ENCODE results near the gene MRPL14. TPM values are rescaled to one million over a fixed set of nuclear protein-coding genes. Genes with fewer than 3 reads are reported as not detected.

Gene MRPL14
- total and polyA plus RNA-seq, 12 donors = 29.9 to 89.7 (median 41.4) TPM

DNA sequence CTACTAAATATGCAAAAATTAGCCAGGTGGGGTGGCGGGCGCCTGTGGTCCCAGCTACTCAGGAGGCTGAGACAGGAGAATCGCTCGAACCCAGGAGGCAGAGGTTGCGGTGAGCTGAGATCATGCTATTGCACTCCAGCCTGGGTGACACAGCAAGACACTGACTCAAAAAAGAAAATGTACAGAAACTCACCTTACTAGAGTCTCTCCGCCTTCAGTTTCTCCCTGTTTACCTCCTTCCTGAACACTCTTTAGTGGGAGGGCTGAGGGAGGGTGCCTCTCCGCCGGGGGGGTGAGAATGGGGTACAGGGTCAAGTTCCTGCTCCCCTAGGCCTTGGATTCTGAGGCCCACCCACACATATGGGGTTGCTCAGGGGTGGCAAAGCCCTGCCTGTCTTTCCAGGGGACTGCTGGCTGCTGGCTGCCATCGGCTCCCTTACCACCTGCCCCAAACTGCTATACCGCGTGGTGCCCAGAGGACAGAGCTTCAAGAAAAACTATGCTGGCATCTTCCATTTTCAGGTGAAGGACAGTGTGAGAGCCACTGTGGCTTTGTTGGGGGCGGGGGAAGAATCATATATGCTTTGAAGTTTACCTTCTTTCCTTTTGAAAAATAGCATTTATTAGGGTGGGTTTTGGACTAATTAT lies 44.8 kb upstream of the MRPL14 start:
- 82 to 87% methylated on average over 12 of the region's 12 CpGs for WGBS, 2 donors
- H3K27ac ChIP-seq = no peak overlapping the region
- intact Hi-C loops (cut with DNase I) = loop anchor here (1.0 to 10.0 kb wide), 11 partner anchors 45 to 167 kb away; partner anchors contain the start of genes MYMX (in 3 of the 10) and SLC35B2 (in 2 of the 10)
- H3K27me3 ChIP-seq = no peaks in the 10 kb centered on the region
- no peak overlapping the region for H3K4me3 ChIP-seq
- no peaks in the 10 kb centered on the region for H3K9me3 ChIP-seq
- TF ChIP-seq, protein P1, sequence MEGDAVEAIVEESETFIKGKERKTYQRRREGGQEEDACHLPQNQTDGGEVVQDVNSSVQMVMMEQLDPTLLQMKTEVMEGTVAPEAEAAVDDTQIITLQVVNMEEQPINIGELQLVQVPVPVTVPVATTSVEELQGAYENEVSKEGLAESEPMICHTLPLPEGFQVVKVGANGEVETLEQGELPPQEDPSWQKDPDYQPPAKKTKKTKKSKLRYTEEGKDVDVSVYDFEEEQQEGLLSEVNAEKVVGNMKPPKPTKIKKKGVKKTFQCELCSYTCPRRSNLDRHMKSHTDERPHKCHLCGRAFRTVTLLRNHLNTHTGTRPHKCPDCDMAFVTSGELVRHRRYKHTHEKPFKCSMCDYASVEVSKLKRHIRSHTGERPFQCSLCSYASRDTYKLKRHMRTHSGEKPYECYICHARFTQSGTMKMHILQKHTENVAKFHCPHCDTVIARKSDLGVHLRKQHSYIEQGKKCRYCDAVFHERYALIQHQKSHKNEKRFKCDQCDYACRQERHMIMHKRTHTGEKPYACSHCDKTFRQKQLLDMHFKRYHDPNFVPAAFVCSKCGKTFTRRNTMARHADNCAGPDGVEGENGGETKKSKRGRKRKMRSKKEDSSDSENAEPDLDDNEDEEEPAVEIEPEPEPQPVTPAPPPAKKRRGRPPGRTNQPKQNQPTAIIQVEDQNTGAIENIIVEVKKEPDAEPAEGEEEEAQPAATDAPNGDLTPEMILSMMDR (IDR thresholded peaks at IDR 0.05) = no peak
- peak in 1 of 8 donors; percentile 2 for ATAC-seq
- no peak for DNase-seq
- peaks cover 1 to 25% (median 12%) of the 10 kb centered on the region in 9 donors for H3K4me1 ChIP-seq
- H3K36me3 ChIP-seq = no peaks in the 10 kb centered on the region

DNA sequence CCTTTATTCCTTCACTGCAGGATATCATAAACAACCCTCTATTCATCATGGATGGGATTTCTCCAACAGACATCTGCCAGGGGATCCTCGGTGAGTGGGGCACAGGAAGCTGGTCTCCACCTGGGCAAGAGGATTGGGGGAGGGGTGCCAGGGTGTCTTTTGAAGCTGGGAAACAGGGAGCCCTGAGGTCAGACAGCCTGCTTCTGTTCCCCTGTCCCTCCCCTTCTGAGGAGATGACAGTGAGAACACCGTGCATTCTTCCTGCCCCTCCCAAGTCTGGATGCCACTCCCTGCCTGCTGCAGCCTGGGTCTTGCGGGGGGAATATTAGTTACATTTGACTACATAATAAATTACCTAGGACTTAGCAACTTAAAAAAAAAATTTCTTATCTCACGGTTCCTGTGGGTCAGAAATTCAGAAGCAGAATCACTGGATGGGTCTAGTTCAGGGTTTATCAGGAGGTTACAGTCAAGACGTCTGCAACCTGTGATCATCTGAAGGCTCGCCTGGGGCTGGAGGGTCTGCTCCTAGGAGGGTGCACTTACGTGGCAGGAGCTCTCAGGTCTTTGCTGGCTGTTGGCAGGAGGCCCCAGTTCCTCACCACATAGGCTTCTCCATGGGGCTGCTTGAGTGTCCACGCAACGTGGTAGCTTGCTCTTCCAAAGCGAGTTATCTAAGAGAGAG lies 42.8 kb upstream of the MRPL14 start:
- Histone ChIP-seq H3K27me3 (peaks cover 0 to 5% (median 0%) of the 10 kb centered on the region in 7 donors), H3K4me1 (peaks cover 0 to 17% (median 7%) of the 10 kb centered on the region in 9 donors), H3K36me3 (no peaks in the 10 kb centered on the region), H3K9me3 (no peaks in the 10 kb centered on the region), H3K4me3 (no peak overlapping the region), H3K27ac (no peak overlapping the region)
- TF ChIP-seq, protein P1 (IDR thresholded peaks at IDR 0.05) = no peak
- intact Hi-C loops (cut with DNase I) = loop anchor here in 7 of 10 donors (5.0 to 10.0 kb wide), 7 partner anchors 47 to 275 kb away; partner anchors contain the start of genes MYMX (in 3 of the 7) and SLC35B2 (in 2 of the 7)
- ATAC-seq = no peak
- 79 to 80% methylated on average over 10 of the region's 10 CpGs for WGBS, 2 donors
- no peak for DNase-seq

DNA sequence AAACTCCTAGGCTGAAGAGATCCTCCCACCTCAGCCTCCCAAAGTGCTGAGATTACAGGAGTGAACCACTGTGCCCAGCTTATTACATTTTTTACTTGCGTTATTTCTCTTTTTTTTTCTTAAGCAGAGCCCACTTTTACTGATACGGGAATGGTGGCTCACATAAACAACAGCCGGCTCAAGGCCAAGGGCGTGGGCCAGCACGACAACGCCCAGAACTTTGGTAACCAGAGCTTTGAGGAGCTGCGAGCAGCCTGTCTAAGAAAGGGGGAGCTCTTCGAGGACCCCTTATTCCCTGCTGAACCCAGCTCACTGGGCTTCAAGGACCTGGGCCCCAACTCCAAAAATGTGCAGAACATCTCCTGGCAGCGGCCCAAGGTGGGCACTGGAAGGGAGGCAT lies 41.9 kb upstream of the MRPL14 start:
- DNase-seq (no peak), ATAC-seq (no peak)
- peaks cover 0 to 5% (median 0%) of the 10 kb centered on the region in 7 donors for H3K27me3 ChIP-seq
- 58 to 73% methylated on average over 9 of the region's 9 CpGs for WGBS, 2 donors
- no peak overlapping the region for H3K4me3 ChIP-seq
- intact Hi-C loops (cut with DNase I) = loop anchor here in 1 of 10 donors (10.0 kb wide), 1 partner anchor 276 kb away; no protein-coding TSS in a partner anchor
- peaks cover 0 to 17% (median 7%) of the 10 kb centered on the region in 9 donors for H3K4me1 ChIP-seq
- TF ChIP-seq, protein P1 (IDR thresholded peaks at IDR 0.05) = no peak
- no peaks in the 10 kb centered on the region for H3K9me3 ChIP-seq
- H3K27ac ChIP-seq = no peak overlapping the region
- no peaks in the 10 kb centered on the region for H3K36me3 ChIP-seq

DNA sequence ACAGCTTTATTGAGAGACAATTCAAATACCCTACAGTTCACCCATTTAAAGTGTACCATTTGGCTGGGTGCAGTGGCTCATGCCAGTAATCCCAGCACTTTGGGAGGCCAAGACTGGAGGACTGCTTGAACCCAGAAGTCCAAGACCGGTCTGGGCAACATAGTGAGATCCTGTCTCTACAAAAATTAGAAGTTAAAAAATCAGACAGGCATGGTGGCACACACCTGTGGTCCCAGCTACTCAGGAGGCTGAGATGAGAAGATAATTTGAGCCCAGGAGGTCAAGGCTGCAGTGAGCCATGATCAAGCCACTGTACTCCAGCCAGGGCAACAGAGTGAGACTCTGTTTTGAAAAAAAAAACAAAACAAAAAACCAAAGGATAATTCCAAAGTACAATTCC lies 40.3 kb upstream of the MRPL14 start:
- 96 to 98% methylated on average over 1 of the region's 1 CpG for WGBS, 2 donors
- H3K4me1 ChIP-seq = peaks cover 0 to 10% (median 1%) of the 10 kb centered on the region in 9 donors
- TF ChIP-seq, protein P1 (IDR thresholded peaks at IDR 0.05) = no peak
- no peak overlapping the region for H3K27ac ChIP-seq
- no peak overlapping the region for H3K4me3 ChIP-seq
- ATAC-seq (no peak), DNase-seq (no peak)
- no peaks in the 10 kb centered on the region for H3K9me3 ChIP-seq
- no peaks in the 10 kb centered on the region for H3K36me3 ChIP-seq
- intact Hi-C loops (cut with DNase I) = loop anchor here in 1 of 10 donors (10.0 kb wide), 1 partner anchor 277 kb away; no protein-coding TSS in a partner anchor
- peaks cover 0 to 5% (median 0%) of the 10 kb centered on the region in 7 donors for H3K27me3 ChIP-seq

Measured in heart right ventricle (tissue), 16 donors.